ENCODE measurements around the gene LRRC8D.

DNA sequence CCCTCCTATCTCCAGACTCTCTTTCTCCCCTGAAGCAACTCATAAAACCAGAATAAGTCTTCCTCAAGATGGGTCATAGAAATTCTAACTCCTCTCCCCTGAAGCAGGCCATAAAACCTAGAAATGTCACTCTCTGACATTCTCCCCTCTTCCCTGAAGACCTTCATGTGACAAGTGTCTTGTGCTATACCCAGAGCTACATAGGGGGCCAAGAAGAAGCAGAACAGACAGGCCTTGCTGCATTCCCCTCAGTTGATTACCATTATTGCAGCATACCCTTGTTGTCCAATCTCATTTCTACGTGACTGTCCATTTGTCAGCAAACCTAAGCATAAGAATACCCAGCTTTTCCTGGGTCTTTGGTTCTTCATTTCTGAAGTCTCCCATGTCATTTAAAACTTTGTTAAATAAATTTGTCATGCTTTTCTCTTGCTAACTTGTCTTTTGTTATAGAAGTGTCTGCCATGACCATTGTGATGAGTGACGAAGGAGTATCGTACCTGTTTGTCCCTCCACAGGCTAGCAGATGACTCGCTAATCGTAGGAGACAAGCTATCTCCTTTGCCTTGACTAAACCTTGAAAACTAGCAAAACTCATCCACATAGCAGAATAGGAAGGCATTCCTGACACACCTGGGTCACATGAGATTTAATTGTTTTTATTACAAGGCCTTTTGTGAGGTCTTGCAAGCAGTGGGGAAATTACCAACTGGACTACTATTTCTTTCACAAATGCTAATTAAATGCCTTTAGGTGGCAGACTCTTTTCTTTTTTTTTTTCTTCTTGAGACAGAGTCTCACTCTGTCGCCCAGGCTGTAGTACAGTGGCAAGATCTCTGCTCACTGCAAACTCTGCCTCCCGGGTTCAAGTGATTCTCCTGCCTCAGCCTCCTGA is 134.7 kb downstream of the LRRC8D start:
- TF ChIP-seq, protein P1, sequence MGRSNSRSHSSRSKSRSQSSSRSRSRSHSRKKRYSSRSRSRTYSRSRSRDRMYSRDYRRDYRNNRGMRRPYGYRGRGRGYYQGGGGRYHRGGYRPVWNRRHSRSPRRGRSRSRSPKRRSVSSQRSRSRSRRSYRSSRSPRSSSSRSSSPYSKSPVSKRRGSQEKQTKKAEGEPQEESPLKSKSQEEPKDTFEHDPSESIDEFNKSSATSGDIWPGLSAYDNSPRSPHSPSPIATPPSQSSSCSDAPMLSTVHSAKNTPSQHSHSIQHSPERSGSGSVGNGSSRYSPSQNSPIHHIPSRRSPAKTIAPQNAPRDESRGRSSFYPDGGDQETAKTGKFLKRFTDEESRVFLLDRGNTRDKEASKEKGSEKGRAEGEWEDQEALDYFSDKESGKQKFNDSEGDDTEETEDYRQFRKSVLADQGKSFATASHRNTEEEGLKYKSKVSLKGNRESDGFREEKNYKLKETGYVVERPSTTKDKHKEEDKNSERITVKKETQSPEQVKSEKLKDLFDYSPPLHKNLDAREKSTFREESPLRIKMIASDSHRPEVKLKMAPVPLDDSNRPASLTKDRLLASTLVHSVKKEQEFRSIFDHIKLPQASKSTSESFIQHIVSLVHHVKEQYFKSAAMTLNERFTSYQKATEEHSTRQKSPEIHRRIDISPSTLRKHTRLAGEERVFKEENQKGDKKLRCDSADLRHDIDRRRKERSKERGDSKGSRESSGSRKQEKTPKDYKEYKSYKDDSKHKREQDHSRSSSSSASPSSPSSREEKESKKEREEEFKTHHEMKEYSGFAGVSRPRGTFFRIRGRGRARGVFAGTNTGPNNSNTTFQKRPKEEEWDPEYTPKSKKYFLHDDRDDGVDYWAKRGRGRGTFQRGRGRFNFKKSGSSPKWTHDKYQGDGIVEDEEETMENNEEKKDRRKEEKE (IDR thresholded peaks at IDR 0.05; ENCODE audit: borderline replicate concordance in 1 of 2, control insufficient read depth in 1 of 2, low read depth in 2 of 2, low read length in 1 of 2), result no peak
- TF ChIP-seq ELF4 (CRISPR knock-in tag; IDR thresholded peaks at IDR 0.05), result no peak
- TF ChIP-seq SMAD1 (IDR thresholded peaks at IDR 0.05; ENCODE audit: low read depth, low read length, partially characterized antibody), result no peak
- TF ChIP-seq CTCF (IDR thresholded peaks at IDR 0.05 in 2 of 3, conservative IDR thresholded peaks at IDR 0.05 in 1 of 3; ENCODE audit: insufficient read depth in 2 of 3, low read depth in 1 of 3, low read length in 3 of 3), result no peak
- TF ChIP-seq RAD51 (IDR thresholded peaks at IDR 0.05; ENCODE audit: borderline replicate concordance, low read depth), result no peak
- no peak for TF ChIP-seq CEBPB (tag; IDR thresholded peaks at IDR 0.05)
- TF ChIP-seq ZNF23 (CRISPR knock-in tag; IDR thresholded peaks at IDR 0.05), result no peak
- no peak for TF ChIP-seq NFIX (CRISPR knock-in tag; IDR thresholded peaks at IDR 0.05; ENCODE audit: low read depth)
- no peak for TF ChIP-seq TEAD2 (tag; IDR thresholded peaks at IDR 0.05)
